ENCODE data around the gene SLC37A1. TPM values are rescaled to one million over a fixed set of nuclear protein-coding genes. Genes with fewer than 3 reads are reported as not detected.

SLC37A1 gene
- total RNA-seq, 1 experiment from 2014 or later = 37.7 TPM

- Histone ChIP-seq H2BK120ac (ENCODE audit: low read depth, low read length, poor library complexity, severe bottlenecking) (no peak overlapping the region), H2BK5ac (ENCODE audit: insufficient read length, low read length) (no peak overlapping the region), H3K4ac (ENCODE audit: low read depth, low read length) (no peak overlapping the region), H2AFZ (ENCODE audit: low read length) (no peak overlapping the region), H2AK5ac (ENCODE audit: insufficient read length, low read length) (no peak overlapping the region), H4K91ac (ENCODE audit: insufficient read length, low read depth, low read length) (no peak overlapping the region), H4K20me1 (ENCODE audit: control insufficient read depth, insufficient read depth, insufficient read length) (no peaks in the 10 kb centered on the region), H4K5ac (ENCODE audit: insufficient read length, low read depth, low read length) (no peak overlapping the region), H2BK12ac (ENCODE audit: insufficient read length, low read depth, low read length) (no peak overlapping the region), H3K9ac (ENCODE audit: extremely low read depth, insufficient read length, low read length) (no peak overlapping the region), H3K27ac (ENCODE audit: insufficient read length, low read depth, low read length) (no peak overlapping the region), H3K56ac (ENCODE audit: insufficient read length, low read depth, low read length) (no peak overlapping the region), H3K79me2 (ENCODE audit: insufficient read depth, low read length) (no peaks in the 10 kb centered on the region), H3K18ac (ENCODE audit: insufficient read length, low read depth, low read length) (no peak overlapping the region), H3K9me3 (ENCODE audit: control insufficient read depth, low read depth, low read length) (no peaks in the 10 kb centered on the region), H3K4me2 (ENCODE audit: insufficient read depth, insufficient read length, low read length) (no peak overlapping the region), H3K14ac (ENCODE audit: insufficient read depth, low read length) (no peak overlapping the region), H2BK15ac (ENCODE audit: low read depth, low read length) (no peak overlapping the region), H3K23ac (ENCODE audit: insufficient read length, low read depth, low read length) (no peak overlapping the region), H3T11ph (ENCODE audit: low read length) (no peak overlapping the region), H2BK20ac (ENCODE audit: low read depth, low read length, poor library complexity, severe bottlenecking) (no peak overlapping the region), H4K8ac (replicated peaks; ENCODE audit: insufficient read length, low read depth, low read length) (no peak overlapping the region), H3K27me3 (ENCODE audit: insufficient read depth, low read length) (no peaks in the 10 kb centered on the region), H3K79me1 (ENCODE audit: insufficient read depth, low read depth, low read length, poor library complexity, severe bottlenecking) (no peaks in the 10 kb centered on the region), H3K23me2 (ENCODE audit: insufficient read length, low read depth, low read length, poor library complexity, severe bottlenecking) (no peaks in the 10 kb centered on the region), H3K4me1 (ENCODE audit: insufficient read depth, low read length) (peaks cover 4% of the 10 kb centered on the region; the same call in 1 of the 2 replicates)
- TF ChIP-seq CTCF (conservative IDR thresholded peaks at IDR 0.05) = no peak
- H3K9me3 Mint-ChIP-seq = no peaks in the 10 kb centered on the region
- peak overlapping the region in 1 of 3 experiments; percentile 63; a peak in 1 of 7 replicates for H3K27ac Mint-ChIP-seq
- no peaks in the 10 kb centered on the region for H3K27me3 Mint-ChIP-seq (ENCODE audit: low read depth)
- peaks cover 58 to 63% of the 10 kb centered on the region in 2 experiments for H3K4me1 Mint-ChIP-seq
- DNase-seq = no peak
- H3K4me3 Mint-ChIP-seq = no peak overlapping the region
- H3K36me3 Mint-ChIP-seq (ENCODE audit: insufficient read depth in 1 of 3, low read depth in 3 of 3) = peaks cover 11 to 54% (median 30%) of the 10 kb centered on the region in 3 experiments; a peak in 6 of 7 replicates
- no CpG with 5 or more reads among the region's 9 CpGs for WGBS (ENCODE audit: extremely low coverage, insufficient read length, low lambda C conversion rate)
These were observed 12.7 kb downstream of the SLC37A1 start for GRCh38 chr21:42526379-42526727.
